ENCODE results near the gene KLHL22.

DNA sequence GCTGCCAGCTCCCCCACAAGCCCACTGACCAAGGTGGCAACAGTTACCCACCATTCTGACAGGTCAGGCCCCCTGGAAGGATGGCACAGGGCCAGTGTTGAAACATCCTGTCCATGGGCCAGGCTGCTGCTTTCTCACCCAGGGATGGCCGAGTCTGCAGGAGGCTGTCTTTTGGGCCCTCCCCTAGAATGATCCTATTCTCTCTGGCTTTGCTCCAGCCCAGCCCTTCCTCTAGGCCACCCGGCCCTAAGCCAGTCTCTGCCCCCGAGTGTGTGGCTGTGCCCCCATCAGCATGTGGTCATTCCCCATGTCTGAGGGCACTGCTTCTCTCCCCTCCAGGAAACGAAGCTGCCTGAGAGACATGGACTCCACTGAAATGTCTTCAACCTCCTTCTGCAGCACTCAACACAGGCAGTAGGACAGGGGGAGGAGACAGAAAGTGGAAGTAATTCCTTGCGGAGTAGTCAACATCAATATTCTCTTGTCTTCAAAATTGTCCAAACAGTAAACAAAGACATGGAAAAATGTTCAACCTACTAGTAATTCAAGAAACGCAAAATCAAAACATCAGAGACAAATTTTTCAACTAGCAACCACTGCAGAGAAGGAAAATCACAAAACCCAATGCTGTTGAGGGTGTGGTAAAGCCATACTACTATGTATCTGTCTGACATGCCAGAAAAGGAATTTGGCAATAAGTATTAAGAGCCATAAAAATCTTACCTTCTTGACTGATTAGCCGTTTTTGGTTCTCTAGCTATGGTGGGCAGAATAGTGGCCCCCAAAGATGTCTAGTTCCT lies 52.9 kb downstream of the KLHL22 start:
- TF ChIP-seq, protein P1, sequence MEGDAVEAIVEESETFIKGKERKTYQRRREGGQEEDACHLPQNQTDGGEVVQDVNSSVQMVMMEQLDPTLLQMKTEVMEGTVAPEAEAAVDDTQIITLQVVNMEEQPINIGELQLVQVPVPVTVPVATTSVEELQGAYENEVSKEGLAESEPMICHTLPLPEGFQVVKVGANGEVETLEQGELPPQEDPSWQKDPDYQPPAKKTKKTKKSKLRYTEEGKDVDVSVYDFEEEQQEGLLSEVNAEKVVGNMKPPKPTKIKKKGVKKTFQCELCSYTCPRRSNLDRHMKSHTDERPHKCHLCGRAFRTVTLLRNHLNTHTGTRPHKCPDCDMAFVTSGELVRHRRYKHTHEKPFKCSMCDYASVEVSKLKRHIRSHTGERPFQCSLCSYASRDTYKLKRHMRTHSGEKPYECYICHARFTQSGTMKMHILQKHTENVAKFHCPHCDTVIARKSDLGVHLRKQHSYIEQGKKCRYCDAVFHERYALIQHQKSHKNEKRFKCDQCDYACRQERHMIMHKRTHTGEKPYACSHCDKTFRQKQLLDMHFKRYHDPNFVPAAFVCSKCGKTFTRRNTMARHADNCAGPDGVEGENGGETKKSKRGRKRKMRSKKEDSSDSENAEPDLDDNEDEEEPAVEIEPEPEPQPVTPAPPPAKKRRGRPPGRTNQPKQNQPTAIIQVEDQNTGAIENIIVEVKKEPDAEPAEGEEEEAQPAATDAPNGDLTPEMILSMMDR (IDR thresholded peaks at IDR 0.05) = no peak
- no peak for TF ChIP-seq POLR2AphosphoS5 (IDR thresholded peaks at IDR 0.05)
- TF ChIP-seq POLR2A (IDR thresholded peaks at IDR 0.05; ENCODE audit: low read depth) = no peak

All from esophagus muscularis mucosa (tissue), 3 donors.